Neuron (in vitro differentiated cells): Measurements from ENCODE around the gene VWA8.
"Not testable (repeated sequence)": the region's sequence is repeated elsewhere in the genome, so short reads cannot be mapped to it uniquely, and the experiment has no call there.

Experiments used
- H2AFZ ChIP-seq: one replicate; pipeline ENCODE4 v1.6.1; 2013; ENCODE audit warnings: low read depth, mild to moderate bottlenecking, inconsistent platforms, low read length, moderate library complexity
- H3K27me3 ChIP-seq: one replicate; pipeline ENCODE4 v1.6.1; 2013; ENCODE audit warnings: low read length; ENCODE audit not compliant: insufficient read depth
- H3K36me3 ChIP-seq: one replicate; pipeline ENCODE4 v1.6.1; 2013; ENCODE audit warnings: low read length; ENCODE audit not compliant: insufficient read depth
- H3K4me1 ChIP-seq: one replicate; pipeline ENCODE4 v1.6.1; 2013; ENCODE audit warnings: low read length; ENCODE audit not compliant: insufficient read depth
- H3K4me3 ChIP-seq: 2 replicates; pipeline ENCODE4 v1.5.1; 2013; ENCODE audit warnings: mild to moderate bottlenecking, low read length, moderate library complexity
- H3K9me3 ChIP-seq: one replicate; pipeline ENCODE4 v1.6.1; 2013; ENCODE audit warnings: low read length

Gene VWA8

GRCh38 chr13:41934994-41935393 is 25.9 kb downstream of the VWA8 start:
- Histone ChIP-seq H3K36me3 (peaks cover 2% of the 10 kb centered on the region), H2AFZ (no peak overlapping the region), H3K4me3 (no peak overlapping the region), H3K9me3 (no peaks in the 10 kb centered on the region), H3K4me1 (no peaks in the 10 kb centered on the region), H3K27me3 (no peaks in the 10 kb centered on the region)

GRCh38 chr13:41934120-41934519 is 26.8 kb downstream of the VWA8 start:
- Histone ChIP-seq H3K4me3 (no peak overlapping the region), H3K9me3 (no peaks in the 10 kb centered on the region), H3K4me1 (no peaks in the 10 kb centered on the region), H3K36me3 (peaks cover 2% of the 10 kb centered on the region), H3K27me3 (no peaks in the 10 kb centered on the region), H2AFZ (no peak overlapping the region)

GRCh38 chr13:41931337-41931736 is 29.6 kb downstream of the VWA8 start:
- Histone ChIP-seq H3K4me3 (no peak overlapping the region), H3K27me3 (no peaks in the 10 kb centered on the region), H3K9me3 (peaks cover 4% of the 10 kb centered on the region), H3K4me1 (no peaks in the 10 kb centered on the region), H3K36me3 (no peaks in the 10 kb centered on the region), H2AFZ (no peak overlapping the region)

GRCh38 chr13:41930154-41930553 is 30.8 kb downstream of the VWA8 start:
- H3K9me3 ChIP-seq: peaks cover 4% of the 10 kb centered on the region
- no peak overlapping the region for H2AFZ ChIP-seq
- H3K27me3 ChIP-seq: no peaks in the 10 kb centered on the region
- H3K4me1 ChIP-seq: no peaks in the 10 kb centered on the region
- no peaks in the 10 kb centered on the region for H3K36me3 ChIP-seq
- H3K4me3 ChIP-seq: no peak overlapping the region

- Histone ChIP-seq H3K36me3 (no peaks in the 10 kb centered on the region), H3K4me3 (no peak overlapping the region), H3K27me3 (no peaks in the 10 kb centered on the region), H3K9me3 (peaks cover 6% of the 10 kb centered on the region), H2AFZ (no peak overlapping the region), H3K4me1 (no peaks in the 10 kb centered on the region)
These were observed 32.6 kb downstream of the VWA8 start for GRCh38 chr13:41928323-41928722.

GRCh38 chr13:41925014-41925413 is 35.9 kb downstream of the VWA8 start:
- no peaks in the 10 kb centered on the region for H3K4me1 ChIP-seq
- H3K9me3 ChIP-seq: peaks cover 8% of the 10 kb centered on the region
- H2AFZ ChIP-seq: no peak overlapping the region
- H3K4me3 ChIP-seq: no peak overlapping the region
- no peaks in the 10 kb centered on the region for H3K36me3 ChIP-seq
- no peaks in the 10 kb centered on the region for H3K27me3 ChIP-seq

- not testable (repeated sequence) for H2AFZ ChIP-seq, H3K27me3 ChIP-seq, H3K4me1 ChIP-seq, H3K36me3 ChIP-seq, H3K4me3 ChIP-seq
- peaks cover 11% of the 10 kb centered on the region for H3K9me3 ChIP-seq
These were observed 38.0 kb downstream of the VWA8 start for GRCh38 chr13:41922894-41923293.

GRCh38 chr13:41919741-41920487 is 41.0 kb downstream of the VWA8 start:
- no peaks in the 10 kb centered on the region for H3K36me3 ChIP-seq
- H3K4me1 ChIP-seq: no peaks in the 10 kb centered on the region
- H2AFZ ChIP-seq: no peak overlapping the region
- H3K27me3 ChIP-seq: no peaks in the 10 kb centered on the region
- H3K4me3 ChIP-seq: no peak overlapping the region
- peaks cover 7% of the 10 kb centered on the region for H3K9me3 ChIP-seq

GRCh38 chr13:41919031-41919740 is 41.7 kb downstream of the VWA8 start:
- no peak overlapping the region for H2AFZ ChIP-seq
- H3K4me3 ChIP-seq: no peak overlapping the region
- no peaks in the 10 kb centered on the region for H3K36me3 ChIP-seq
- peaks cover 7% of the 10 kb centered on the region for H3K9me3 ChIP-seq
- no peaks in the 10 kb centered on the region for H3K4me1 ChIP-seq
- no peaks in the 10 kb centered on the region for H3K27me3 ChIP-seq

- H3K4me1 ChIP-seq: no peaks in the 10 kb centered on the region
- H2AFZ ChIP-seq: no peak overlapping the region
- no peaks in the 10 kb centered on the region for H3K36me3 ChIP-seq
- no peak overlapping the region for H3K4me3 ChIP-seq
- H3K9me3 ChIP-seq: peaks cover 5% of the 10 kb centered on the region
- no peaks in the 10 kb centered on the region for H3K27me3 ChIP-seq
These were observed 43.3 kb downstream of the VWA8 start for GRCh38 chr13:41917641-41918040.

GRCh38 chr13:41916173-41916954 is 44.5 kb downstream of the VWA8 start:
- peaks cover 5% of the 10 kb centered on the region for H3K9me3 ChIP-seq
- H3K4me1 ChIP-seq: no peaks in the 10 kb centered on the region
- no peaks in the 10 kb centered on the region for H3K36me3 ChIP-seq
- no peak overlapping the region for H3K4me3 ChIP-seq
- no peaks in the 10 kb centered on the region for H3K27me3 ChIP-seq
- no peak overlapping the region for H2AFZ ChIP-seq

GRCh38 chr13:41915081-41915480 is 45.8 kb downstream of the VWA8 start:
- H3K9me3 ChIP-seq: peaks cover 3% of the 10 kb centered on the region

GRCh38 chr13:41914552-41914951 is 46.4 kb downstream of the VWA8 start:
- no peak overlapping the region for H2AFZ ChIP-seq
- H3K4me1 ChIP-seq: no peaks in the 10 kb centered on the region
- no peaks in the 10 kb centered on the region for H3K9me3 ChIP-seq
- H3K4me3 ChIP-seq: no peak overlapping the region
- peaks cover 3% of the 10 kb centered on the region for H3K36me3 ChIP-seq
- H3K27me3 ChIP-seq: no peaks in the 10 kb centered on the region

More at GRCh38 chr13:41915081-41915480, 45.8 kb downstream of the VWA8 start:
- Histone ChIP-seq H3K36me3 (peaks cover 1% of the 10 kb centered on the region), H3K4me3 (no peak overlapping the region), H3K4me1 (no peaks in the 10 kb centered on the region), H2AFZ (no peak overlapping the region), H3K27me3 (no peaks in the 10 kb centered on the region)
